GM19395 (cell line): ENCODE data around the gene PRTN3.
A peak's percentile ranks its signal among the peaks of the same experiment; 100 is the strongest.

Experiments
- ATAC-seq: cut with Tn5 transposase; IDR thresholded peaks from one replicate; pipeline ENCODE4 v1.9.1; 2021; ENCODE audit warnings: mild to moderate bottlenecking, moderate library complexity; ENCODE audit not compliant: unreplicated experiment

The PRTN3 gene

GRCh38 chr19:840519-841206, at the start of gene PRTN3:
Gene PRTN3, plus strand, starts transcription at chr19:840999. Its CDS starts 10 bp downstream, at chr19:841009.
- no peak for ATAC-seq

DNA sequence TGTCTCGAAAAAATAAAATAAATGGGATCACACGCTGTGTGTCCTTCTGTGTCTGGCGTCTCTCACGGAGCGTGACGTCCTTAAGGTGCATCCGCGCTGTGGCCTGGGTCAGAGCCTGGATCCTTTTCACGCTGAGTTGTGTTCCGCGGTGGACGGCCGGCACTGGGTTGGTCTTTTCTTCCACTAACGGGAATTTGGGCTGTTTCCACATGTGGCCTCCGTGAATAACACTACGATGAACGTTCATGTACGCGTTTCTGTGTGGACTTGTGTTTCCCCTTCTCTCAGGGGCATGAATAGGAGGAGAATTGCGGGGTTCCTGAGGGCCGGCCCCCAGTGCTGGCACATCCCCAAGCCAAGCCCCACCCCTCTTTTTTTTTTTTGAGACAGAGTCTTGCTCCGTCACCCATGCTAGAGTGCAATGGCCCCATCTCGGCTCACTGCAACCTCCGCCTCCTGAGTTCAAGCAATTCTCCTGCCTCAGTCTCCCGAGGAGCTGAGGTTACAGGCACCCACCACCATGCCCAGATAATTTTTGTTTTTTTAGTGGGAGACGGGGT, 49.7 kb upstream of the PRTN3 start:
- no peak for ATAC-seq

DNA sequence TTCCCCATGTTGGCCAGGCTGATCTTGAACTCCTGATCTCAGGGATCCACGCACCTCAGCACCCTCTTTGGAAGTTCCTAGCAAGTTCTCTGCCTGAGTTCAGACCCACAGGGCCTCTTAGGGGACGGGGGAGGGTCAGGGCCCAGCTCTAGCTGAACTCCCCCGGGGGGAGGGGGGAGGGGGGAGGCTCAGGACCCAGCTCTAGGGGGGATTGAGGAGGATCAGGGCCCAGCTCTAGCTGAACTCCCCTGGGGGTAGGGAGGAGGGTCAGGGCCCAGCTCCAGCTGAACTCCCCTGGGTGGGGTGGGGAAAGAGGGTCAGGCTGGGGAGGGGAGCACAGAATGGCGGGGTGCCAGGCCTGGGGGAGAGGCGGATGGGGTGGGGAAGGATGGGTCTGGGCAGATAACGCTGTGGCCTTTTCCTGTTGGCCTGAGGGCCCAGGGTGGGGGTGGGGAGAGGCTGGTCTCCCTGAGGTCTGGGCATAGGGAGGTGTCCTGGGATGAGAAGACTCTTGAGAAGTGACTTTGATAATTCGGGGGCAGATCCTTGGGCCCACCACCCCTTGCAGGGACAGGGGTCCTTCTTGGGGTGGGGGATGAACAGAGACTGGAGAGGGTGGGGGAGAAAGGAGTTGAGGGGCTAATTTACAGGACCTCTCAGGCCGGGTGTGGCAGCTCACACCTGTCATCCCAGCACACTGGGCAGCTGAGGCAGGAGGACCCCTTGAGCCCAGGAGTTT, 49.1 kb upstream of the PRTN3 start:
- ATAC-seq: no peak

- no peak for ATAC-seq
Measured at GRCh38 chr19:792306-792885, 48.4 kb upstream of the PRTN3 start.

- ATAC-seq: no peak
Measured at GRCh38 chr19:793806-794205, 47.0 kb upstream of the PRTN3 start.

- no peak for ATAC-seq
Measured at GRCh38 chr19:795073-795611, 45.7 kb upstream of the PRTN3 start.

DNA sequence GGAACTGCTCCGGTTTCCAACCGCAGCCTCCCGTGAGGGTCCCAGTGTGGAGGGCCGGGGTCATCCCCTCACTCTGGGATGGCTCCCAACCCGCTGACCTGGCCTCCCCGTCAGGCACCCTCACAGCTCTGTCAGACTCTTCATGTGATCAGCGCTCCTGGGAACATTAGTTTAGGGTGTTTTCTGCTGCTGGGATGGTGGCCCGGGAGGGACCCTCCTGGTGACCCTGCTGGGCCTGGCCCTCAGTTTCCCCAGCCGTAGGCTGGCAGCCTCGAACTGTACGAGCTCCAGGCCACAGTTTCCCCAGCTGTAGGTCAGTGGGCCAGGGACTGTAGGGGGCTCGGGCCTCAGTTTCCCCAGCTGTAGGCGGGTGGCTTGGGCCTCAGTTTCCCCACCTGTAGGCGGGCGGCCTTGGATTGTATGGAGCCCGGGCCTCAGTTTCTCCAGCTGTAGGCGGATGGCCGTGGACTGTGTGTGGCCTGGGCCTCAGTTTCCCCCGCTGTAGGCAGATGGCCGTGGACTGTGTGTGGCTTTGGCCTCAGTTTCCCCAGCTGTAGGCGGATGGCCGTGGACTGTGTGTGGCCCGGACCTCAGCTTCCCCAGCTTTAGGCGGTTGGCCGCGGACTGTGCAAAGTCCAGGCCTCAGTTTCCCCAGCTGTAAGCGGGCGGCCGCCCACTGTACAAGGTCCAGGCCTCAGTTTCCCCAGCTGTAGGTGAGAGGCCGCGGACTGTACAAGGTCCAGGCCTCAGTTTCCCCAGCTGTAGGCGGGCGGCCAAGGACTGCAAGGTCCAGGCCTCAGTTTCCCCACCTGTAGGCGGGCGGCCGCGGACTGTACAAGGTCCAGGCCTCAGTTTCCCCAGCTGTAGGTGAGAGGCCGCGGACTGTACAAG, 44.9 kb upstream of the PRTN3 start:
- ATAC-seq: no peak

DNA sequence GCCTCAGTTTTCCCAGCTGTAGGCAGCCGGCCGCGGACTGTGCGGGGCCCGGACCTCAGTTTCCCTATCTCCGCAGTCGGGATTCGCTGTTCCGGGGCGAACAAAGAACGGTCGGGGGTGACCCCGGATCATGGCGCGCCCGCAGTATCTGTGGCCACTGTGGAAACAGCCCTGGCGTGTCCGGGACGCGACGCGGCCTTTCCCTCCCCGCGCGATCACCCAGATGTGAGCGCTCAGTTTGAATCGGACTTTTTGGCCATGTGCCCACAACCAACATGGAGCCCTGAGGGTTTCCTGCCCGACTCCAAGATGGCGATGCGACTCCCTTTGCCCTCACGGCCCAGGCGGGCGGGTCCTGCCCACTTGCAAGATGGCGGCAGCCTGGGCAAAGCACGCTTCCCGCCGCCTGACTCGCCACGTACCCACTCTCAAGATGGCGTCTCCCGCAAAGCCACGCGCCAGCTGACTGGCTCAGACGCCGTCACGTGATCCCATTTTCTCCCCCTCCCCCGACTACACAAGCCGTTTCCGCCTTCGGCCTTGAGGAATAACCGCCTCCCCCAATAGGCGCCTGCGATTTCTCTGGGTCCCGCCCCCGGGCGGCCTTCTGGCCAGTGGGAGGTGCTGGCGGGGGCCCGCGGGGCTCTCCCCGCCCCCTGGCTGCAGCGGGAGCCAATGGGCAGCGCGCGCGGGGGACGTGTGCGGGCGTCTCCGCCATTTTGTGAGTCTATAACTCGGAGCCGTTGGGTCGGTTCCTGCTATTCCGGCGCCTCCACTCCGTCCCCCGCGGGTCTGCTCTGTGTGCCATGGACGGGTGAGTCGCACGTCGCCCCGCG, 43.9 kb upstream of the PRTN3 start, which contains the start of gene PTBP1:
PTBP1 (plus strand) TSS at position 761 of the 836 bp plus-strand sequence; CDS start at position 807, 46 bp downstream.
- peak; percentile 76 for ATAC-seq

GRCh38 chr19:797528-798414, 43.0 kb upstream of the PRTN3 start:
- ATAC-seq: peak; percentile 25

DNA sequence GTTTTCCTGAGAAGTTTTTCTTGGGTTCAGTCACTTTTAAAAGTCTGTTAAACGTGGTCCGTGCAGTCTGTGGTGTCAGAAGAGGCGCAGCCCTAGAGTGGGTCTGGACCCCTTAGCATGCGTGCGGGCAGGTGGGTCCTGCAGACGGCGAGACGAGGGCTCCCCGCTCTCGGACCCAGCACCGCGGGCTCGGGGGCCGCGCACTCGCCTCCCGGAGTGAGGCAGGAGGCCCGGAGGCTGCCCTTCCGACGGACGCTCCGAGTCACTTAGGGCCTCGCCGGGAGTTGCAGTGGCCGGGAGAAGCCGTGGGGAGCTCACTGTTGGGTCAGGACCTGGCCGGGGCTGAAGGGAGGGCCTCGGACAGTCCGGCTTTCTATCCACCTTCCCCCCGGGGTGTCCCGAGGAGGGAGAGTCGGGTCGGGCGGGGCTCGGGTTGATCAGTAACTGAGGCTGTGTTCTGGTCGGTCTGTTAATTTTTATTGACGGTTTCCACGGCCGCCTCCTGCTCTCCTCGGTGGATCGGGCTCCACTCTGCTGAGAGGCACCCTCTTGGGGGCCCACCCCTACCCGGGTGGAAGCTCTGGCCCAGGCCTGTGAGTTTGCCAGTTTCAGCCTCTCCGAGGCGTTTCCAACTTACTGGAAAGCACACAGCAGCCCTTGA, 42.3 kb upstream of the PRTN3 start:
- no peak for ATAC-seq

- no peak for ATAC-seq
Measured at GRCh38 chr19:799076-799881, 41.5 kb upstream of the PRTN3 start.

GRCh38 chr19:800360-801029, 40.3 kb upstream of the PRTN3 start:
- no peak for ATAC-seq

GRCh38 chr19:801030-801860, 39.6 kb upstream of the PRTN3 start:
- no peak for ATAC-seq

GRCh38 chr19:801861-802497, 38.8 kb upstream of the PRTN3 start:
- ATAC-seq: no peak

- no peak for ATAC-seq
Measured at GRCh38 chr19:802498-803098, 38.2 kb upstream of the PRTN3 start.
